ENCODE data around the gene SLC30A7.
"Not testable (repeated sequence)": the region's sequence is repeated elsewhere in the genome, so short reads cannot be mapped to it uniquely, and the experiment has no call there.

Gene SLC30A7

GRCh38 chr1:100941580-100942216, 45.8 kb downstream of the SLC30A7 start:
- H3K4me3 ChIP-seq (ENCODE audit: low read depth, low read length), result no peak overlapping the region
- TF ChIP-seq CTCF (IDR thresholded peaks at IDR 0.05; ENCODE audit: low read depth, low read length), result no peak

- no peak for TF ChIP-seq CTCF (IDR thresholded peaks at IDR 0.05; ENCODE audit: low read depth, low read length)
- no peak overlapping the region for H3K4me3 ChIP-seq (ENCODE audit: low read depth, low read length)
Observed at GRCh38 chr1:100942304-100943046, 46.6 kb downstream of the SLC30A7 start.

GRCh38 chr1:100943533-100943932, 47.6 kb downstream of the SLC30A7 start:
- no peak overlapping the region for H3K4me3 ChIP-seq (ENCODE audit: low read depth, low read length)
- TF ChIP-seq CTCF (IDR thresholded peaks at IDR 0.05; ENCODE audit: low read depth, low read length), result no peak

DNA sequence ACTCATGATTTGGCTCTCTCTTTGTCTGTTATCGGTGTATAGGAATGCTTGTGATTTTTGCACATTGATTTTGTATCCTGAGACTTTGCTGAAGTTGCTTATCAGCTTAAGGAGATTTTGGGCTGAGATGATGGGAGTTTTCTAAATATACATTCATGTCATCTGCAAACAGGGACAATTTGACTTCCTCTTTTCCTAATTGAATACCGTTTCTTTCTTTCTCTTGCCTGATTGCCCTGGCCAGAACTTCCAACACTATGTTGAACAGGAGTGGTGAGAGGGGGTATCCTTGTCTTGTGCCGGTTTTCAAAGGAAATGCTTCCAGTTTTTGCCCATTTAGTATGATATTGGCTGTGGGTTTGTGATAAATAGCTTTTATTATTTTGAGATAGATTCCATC, 50.2 kb downstream of the SLC30A7 start:
- H3K4me3 ChIP-seq (ENCODE audit: low read depth, low read length), result not testable (repeated sequence)

GRCh38 chr1:100947816-100948215, 51.9 kb downstream of the SLC30A7 start:
- H3K4me3 ChIP-seq (ENCODE audit: low read depth, low read length), result not testable (repeated sequence)

GRCh38 chr1:100948721-100949405, 53.0 kb downstream of the SLC30A7 start:
- H3K4me3 ChIP-seq (ENCODE audit: low read depth, low read length), result not testable (repeated sequence)

GRCh38 chr1:100949515-100950158, 53.7 kb downstream of the SLC30A7 start:
- H3K4me3 ChIP-seq (ENCODE audit: low read depth, low read length), result not testable (repeated sequence)

DNA sequence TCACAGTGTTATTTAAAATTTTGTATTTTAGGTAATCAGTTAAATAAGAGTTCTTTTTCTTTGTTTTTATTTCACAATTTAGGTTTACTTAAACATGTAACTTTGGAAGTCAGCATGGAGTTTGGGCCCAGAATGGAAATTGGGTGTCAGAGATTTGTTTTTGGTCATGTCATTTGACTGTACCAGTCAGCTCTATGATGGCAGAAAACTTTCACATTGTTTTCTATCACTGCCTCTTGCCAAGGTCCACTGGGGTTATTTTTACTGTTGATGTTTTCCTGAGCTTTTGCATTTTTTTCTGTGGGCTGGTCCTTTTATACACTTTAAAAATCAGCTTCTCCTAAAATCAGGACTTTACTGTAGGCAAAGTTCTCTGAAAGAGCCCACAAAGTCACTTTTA, 54.4 kb downstream of the SLC30A7 start:
- H3K4me3 ChIP-seq (ENCODE audit: low read depth, low read length), result no peak overlapping the region
- TF ChIP-seq CTCF (IDR thresholded peaks at IDR 0.05; ENCODE audit: low read depth, low read length), result no peak

DNA sequence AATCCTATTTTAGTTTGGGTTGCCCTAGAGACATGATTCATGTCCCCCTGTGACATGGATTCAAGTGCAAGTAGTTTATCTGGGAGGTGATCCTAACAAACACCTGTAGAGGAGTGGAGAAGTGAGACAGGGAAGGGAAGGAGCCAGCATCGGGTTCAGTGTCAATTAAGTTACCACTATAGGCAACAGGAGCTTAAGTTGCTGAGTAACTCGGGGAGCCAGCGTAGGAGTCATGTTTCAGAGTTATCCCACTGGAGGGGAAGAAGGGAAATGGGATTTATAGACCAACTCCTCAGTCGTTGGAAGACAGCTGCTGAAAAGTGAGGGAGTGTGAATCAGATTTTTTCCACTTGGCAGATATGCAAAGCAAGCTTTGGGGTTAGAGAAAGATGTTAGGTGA, 54.9 kb downstream of the SLC30A7 start:
- no peak for TF ChIP-seq CTCF (IDR thresholded peaks at IDR 0.05; ENCODE audit: low read depth, low read length)
- H3K4me3 ChIP-seq (ENCODE audit: low read depth, low read length), result no peak overlapping the region
